Mucosa of stomach (tissue), 1 donor: ENCODE measurements around the gene PATJ.
"Not testable (repeated sequence)": the region's sequence is repeated elsewhere in the genome, so short reads cannot be mapped to it uniquely, and the experiment has no call there.

ENCODE experiments used
- H3K27me3 ChIP-seq: one replicate; pipeline ENCODE4 v1.7.0; 2013; ENCODE audit warnings: mild to moderate bottlenecking, low read length; ENCODE audit not compliant: control insufficient read depth, insufficient read depth
- H3K36me3 ChIP-seq: one replicate; pipeline ENCODE4 v1.7.0; 2013; ENCODE audit warnings: low read length; ENCODE audit not compliant: control insufficient read depth, insufficient read depth
- H3K4me1 ChIP-seq: one replicate; pipeline ENCODE4 v1.7.0; 2013; ENCODE audit warnings: mild to moderate bottlenecking, low read length; ENCODE audit not compliant: control insufficient read depth, insufficient read depth
- H3K4me3 ChIP-seq: one replicate; pipeline ENCODE4 v1.7.0; 2013; ENCODE audit warnings: low read length
- H3K9ac ChIP-seq: one replicate; pipeline ENCODE4 v1.7.0; 2013; ENCODE audit warnings: mild to moderate bottlenecking, low read length, moderate library complexity
- H3K9me3 ChIP-seq: one replicate; pipeline ENCODE4 v1.7.0; 2013; ENCODE audit warnings: mild to moderate bottlenecking, low read length, moderate library complexity; ENCODE audit not compliant: control insufficient read depth
- donor health status: Pancreatic carcinoma.

Gene PATJ

DNA sequence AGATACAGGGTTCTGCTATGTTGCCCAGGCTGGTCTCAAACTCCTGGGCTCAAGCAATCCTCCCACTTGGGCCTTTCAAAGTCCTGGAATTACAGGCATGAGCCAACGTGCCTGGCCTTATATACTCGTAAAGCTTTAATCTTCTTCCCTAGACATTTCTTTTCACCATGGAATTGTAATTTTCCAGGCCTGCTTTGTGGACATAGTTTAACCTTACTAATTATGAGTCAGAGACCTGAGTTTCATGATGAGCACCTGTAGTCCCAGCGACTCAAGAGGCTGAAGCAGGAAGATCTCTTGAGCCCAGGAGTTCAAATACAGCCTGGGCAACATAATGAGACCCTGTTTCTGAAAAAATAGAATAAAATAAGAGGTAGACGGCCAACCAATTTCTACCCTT, 12.3 kb downstream of the PATJ start:
- Histone ChIP-seq H3K9ac (no peak overlapping the region), H3K4me3 (no peak overlapping the region), H3K4me1 (peaks cover 7% of the 10 kb centered on the region), H3K27me3 (no peaks in the 10 kb centered on the region), H3K9me3 (no peaks in the 10 kb centered on the region), H3K36me3 (no peaks in the 10 kb centered on the region)

DNA sequence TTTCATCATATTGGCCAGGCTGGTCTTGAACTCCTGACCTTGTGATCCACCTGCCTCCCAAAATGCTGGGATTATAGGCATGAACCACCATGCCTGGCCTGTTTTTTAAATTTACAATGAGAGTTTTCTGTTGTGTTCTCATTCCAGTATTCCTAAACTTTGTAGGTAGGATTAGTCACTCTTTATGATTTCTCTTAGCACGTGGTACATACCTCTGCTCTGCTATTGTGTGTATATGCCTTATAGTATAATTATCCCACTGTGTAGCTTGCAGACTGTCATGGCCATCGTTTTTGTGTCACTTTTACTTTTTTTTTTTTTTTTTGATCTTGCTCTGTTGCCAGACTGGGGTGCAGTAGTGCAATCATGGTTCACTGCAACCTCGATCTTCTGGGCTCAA, 14.5 kb downstream of the PATJ start:
- no peaks in the 10 kb centered on the region for H3K9me3 ChIP-seq
- H3K36me3 ChIP-seq = no peaks in the 10 kb centered on the region
- peaks cover 7% of the 10 kb centered on the region for H3K4me1 ChIP-seq
- no peaks in the 10 kb centered on the region for H3K27me3 ChIP-seq
- no peak overlapping the region for H3K4me3 ChIP-seq
- no peak overlapping the region for H3K9ac ChIP-seq

DNA sequence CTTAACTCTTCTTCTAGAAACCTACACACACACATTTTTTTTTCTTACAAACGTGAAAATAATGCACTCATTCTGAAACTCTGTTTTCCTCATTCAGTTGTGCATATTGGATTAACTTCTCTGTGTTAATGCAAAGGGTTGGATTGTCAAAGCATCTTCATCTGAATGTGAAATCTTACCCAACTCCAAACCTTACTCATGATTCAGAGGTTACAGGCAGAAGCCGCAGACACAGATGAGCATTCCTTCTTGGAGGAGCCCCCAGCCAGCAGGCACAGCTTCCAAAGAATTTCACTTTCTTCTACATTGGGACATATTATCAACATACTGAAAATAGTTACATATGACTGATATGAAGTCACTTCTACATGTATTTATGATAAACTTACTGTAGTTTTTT, 15.7 kb downstream of the PATJ start:
- Histone ChIP-seq H3K9ac (no peak overlapping the region), H3K9me3 (no peaks in the 10 kb centered on the region), H3K4me1 (peaks cover 3% of the 10 kb centered on the region), H3K4me3 (no peak overlapping the region), H3K27me3 (no peaks in the 10 kb centered on the region), H3K36me3 (no peaks in the 10 kb centered on the region)

DNA sequence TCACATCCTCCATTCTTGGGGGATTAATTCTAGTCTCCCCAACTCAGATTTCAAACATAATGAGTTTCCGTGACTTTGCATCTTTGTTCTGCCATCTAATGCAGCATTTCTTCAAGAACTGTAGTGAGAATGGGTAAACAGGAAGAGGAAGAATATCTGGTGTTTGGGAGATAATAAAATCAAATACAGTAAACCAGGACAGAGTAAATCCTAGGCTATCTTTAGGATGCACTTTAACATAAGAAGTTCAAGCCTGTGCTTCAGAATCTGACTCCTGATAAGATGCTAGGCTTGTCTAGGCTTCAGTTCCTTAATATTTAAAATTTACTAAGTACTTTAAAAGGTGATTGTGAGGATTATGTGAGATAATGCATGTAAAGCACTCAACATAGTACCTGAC, 27.9 kb downstream of the PATJ start:
- no peaks in the 10 kb centered on the region for H3K4me1 ChIP-seq
- no peak overlapping the region for H3K4me3 ChIP-seq
- no peaks in the 10 kb centered on the region for H3K27me3 ChIP-seq
- H3K36me3 ChIP-seq = no peaks in the 10 kb centered on the region
- no peaks in the 10 kb centered on the region for H3K9me3 ChIP-seq
- H3K9ac ChIP-seq = no peak overlapping the region

DNA sequence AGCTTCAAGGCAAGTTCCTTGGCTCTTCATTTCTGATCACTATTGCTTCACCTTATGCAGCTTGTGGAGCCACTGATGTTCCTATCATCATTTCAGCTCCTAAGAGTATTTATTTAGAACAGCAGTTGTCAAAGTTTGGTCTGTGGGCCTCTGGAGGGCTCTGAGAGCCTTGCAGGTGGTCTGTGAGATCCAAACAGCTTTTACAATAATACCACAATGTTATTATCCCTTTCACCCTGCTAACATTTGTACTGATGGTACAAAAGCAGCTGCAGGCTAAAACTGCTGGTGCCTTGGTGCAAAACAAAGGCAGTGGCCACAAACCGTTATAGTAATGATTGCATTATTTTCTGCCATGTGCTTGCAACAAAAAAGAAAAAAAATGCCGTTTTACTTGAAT, 33.8 kb downstream of the PATJ start:
- Histone ChIP-seq H3K9ac (no peak overlapping the region), H3K9me3 (no peaks in the 10 kb centered on the region), H3K36me3 (no peaks in the 10 kb centered on the region), H3K4me3 (no peak overlapping the region), H3K27me3 (no peaks in the 10 kb centered on the region), H3K4me1 (peaks cover 4% of the 10 kb centered on the region)

DNA sequence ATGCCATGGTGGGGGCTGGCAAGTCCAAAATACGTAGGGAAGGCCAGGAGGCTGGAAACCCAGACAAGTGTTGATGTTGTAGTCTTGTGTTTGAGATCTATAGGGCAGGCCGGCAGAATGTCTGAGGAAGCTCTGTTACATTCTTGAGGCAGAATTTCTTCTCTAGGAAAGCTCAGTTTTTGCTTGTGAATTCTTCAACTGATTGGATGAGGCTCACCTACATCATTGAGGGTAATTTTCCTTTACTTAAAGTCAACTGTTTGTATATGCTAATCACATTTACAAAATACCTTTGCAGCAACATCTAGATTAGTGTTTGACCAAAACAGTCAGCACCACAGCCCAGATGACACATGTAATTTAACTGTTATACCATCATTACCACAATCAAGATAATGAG, 37.0 kb downstream of the PATJ start:
- no peak overlapping the region for H3K9ac ChIP-seq
- no peak overlapping the region for H3K4me3 ChIP-seq
- peaks cover 8% of the 10 kb centered on the region for H3K4me1 ChIP-seq
- no peaks in the 10 kb centered on the region for H3K9me3 ChIP-seq
- H3K36me3 ChIP-seq = no peaks in the 10 kb centered on the region
- no peaks in the 10 kb centered on the region for H3K27me3 ChIP-seq

DNA sequence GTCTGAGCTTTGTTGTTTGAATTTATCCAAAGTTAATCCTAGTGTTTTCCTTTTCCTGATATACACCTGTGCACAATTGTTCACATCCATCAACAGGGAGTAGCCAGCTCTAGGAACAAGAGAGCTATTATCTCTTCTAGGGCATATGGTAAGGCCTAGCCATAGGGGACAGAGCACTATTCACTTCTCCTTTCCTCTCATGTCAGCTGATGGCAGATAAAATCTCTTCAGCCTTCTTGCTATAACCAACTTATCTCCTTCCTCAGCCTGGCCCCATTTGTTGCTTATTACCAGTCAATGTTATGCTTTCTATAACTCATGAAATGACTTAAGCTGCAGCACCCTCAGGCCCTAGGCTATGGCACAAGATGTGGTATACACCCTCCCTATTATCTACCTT, 38.9 kb downstream of the PATJ start:
- Histone ChIP-seq H3K27me3 (no peaks in the 10 kb centered on the region), H3K9me3 (no peaks in the 10 kb centered on the region), H3K9ac (no peak overlapping the region)

DNA sequence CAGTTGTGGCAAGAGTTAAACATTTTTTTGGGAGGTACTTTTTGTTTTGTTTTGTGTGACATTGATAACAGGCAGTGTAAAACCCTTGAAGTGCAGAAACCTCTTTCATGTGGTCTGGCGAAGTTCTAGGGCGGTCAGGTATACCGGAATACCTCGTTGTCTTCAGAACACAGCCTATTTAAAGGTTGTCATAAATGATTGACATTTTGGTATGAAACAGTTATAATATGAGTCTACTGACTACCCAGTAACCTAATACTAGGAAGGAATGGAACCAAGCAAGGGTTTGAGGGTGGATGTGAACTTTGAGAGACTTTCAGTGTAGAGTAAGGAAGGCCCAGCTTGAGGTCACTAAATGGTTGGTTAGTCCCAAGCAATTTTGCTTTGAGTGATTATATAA, 40.5 kb downstream of the PATJ start:
- Histone ChIP-seq H3K36me3 (no peaks in the 10 kb centered on the region), H3K9ac (no peak overlapping the region), H3K4me3 (no peak overlapping the region)

More for the DNA sequence above, 38.9 kb downstream of the PATJ start:
- no peaks in the 10 kb centered on the region for H3K36me3 ChIP-seq
- H3K4me1 ChIP-seq = peaks cover 8% of the 10 kb centered on the region
- H3K4me3 ChIP-seq = no peak overlapping the region

DNA sequence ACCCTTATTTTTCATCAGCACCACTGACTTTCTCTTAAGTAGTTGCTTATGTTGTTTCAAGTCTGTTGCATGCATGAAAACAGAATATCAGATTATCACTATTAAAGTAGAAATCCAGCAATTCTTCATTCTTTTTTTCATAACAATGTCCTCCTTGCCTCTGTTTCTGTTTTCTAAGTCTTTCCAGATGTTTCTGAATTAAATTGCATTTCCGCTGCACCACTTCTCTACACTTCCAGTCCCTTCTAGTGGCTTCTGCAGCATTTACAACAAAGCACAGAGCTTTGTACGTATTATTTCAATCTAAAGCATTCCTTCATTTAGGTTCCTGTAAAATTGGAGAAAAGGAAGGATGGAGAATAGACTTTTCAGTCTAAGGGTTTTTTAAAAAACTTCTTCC, 42.4 kb downstream of the PATJ start:
- peaks cover 8% of the 10 kb centered on the region for H3K4me1 ChIP-seq
- H3K36me3 ChIP-seq = no peaks in the 10 kb centered on the region
- no peaks in the 10 kb centered on the region for H3K9me3 ChIP-seq
- H3K9ac ChIP-seq = no peak overlapping the region
- H3K27me3 ChIP-seq = no peaks in the 10 kb centered on the region
- H3K4me3 ChIP-seq = no peak overlapping the region

More for the DNA sequence above, 40.5 kb downstream of the PATJ start:
- Histone ChIP-seq H3K27me3 (no peaks in the 10 kb centered on the region), H3K9me3 (no peaks in the 10 kb centered on the region), H3K4me1 (peaks cover 8% of the 10 kb centered on the region)

DNA sequence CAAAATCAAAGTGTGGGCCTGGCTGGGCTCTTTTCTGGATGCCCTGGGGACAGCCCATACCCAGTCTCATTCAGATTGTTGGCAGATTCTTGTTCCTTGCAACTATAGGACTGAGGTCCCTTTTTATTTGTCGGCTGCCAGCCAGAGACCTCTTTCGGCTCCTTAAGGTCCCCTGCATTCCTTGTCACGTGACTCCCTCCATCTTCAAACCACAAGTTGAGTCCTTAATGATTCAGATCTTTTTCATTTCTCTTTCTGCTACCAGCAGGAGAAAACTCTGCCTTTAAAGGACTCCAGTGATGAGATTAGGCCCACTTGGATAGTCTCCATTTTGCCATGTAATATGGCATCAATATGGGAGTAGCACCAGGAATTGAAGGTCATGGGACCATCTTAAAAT, 48.6 kb downstream of the PATJ start:
- Histone ChIP-seq H3K4me1 (no peaks in the 10 kb centered on the region), H3K4me3 (no peak overlapping the region), H3K9me3 (no peaks in the 10 kb centered on the region), H3K9ac (no peak overlapping the region), H3K36me3 (no peaks in the 10 kb centered on the region), H3K27me3 (no peaks in the 10 kb centered on the region)

DNA sequence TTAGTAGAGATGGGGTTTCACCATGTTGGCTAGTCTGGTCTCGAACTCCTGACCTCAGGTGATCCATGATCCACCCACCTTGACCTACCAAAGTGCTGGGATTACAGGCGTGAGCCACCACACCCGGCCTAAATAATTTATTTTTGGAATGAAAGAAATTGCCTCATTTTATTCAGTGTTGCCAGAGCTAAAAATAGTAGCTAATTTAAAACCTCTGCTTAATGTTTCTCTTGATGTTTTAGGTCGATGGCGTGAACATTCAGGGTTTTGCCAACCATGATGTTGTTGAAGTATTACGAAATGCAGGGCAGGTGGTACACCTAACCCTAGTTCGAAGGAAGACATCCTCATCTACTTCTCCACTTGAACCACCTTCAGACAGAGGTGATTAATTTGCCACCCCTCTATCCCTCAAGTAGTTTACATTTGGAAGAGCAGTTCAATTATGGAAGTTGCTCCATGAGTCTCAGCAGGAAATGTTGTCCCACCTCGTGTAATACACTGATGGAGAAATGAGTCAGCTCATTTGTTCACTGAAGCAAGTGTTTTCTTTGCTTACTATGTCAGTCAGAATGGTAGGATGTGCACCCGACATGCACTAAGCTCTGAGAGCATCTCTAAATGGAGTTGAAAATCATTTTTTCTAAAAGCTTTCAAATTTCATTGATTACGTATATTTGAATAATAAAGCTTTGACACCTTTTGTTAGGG, 54.9 kb downstream of the PATJ start:
- H3K36me3 ChIP-seq = no peaks in the 10 kb centered on the region
- no peaks in the 10 kb centered on the region for H3K9me3 ChIP-seq
- H3K9ac ChIP-seq = no peak overlapping the region
- H3K4me3 ChIP-seq = no peak overlapping the region
- no peaks in the 10 kb centered on the region for H3K27me3 ChIP-seq
- H3K4me1 ChIP-seq = no peaks in the 10 kb centered on the region

DNA sequence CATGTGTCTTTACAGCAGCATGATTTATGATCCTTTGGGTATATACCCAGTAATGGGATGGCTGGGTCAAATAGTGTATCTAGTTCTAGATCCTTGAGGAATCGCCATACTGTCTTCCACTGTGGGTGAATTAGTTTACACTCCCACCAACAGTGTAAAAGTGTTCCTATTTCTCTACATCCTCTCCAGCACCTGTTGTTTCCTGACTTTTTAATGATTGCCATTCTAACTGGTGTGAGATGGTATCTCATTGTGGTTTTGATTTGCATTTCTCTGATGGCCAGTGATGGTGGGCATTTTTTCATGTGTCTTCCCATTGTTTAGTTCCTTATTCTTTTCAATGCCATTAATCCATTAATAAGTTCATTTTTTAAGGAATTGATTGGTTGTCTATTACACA, 58.8 kb downstream of the PATJ start:
- H3K9ac ChIP-seq, H3K36me3 ChIP-seq, H3K4me3 ChIP-seq, H3K4me1 ChIP-seq, H3K9me3 ChIP-seq, H3K27me3 ChIP-seq: not testable (repeated sequence)

DNA sequence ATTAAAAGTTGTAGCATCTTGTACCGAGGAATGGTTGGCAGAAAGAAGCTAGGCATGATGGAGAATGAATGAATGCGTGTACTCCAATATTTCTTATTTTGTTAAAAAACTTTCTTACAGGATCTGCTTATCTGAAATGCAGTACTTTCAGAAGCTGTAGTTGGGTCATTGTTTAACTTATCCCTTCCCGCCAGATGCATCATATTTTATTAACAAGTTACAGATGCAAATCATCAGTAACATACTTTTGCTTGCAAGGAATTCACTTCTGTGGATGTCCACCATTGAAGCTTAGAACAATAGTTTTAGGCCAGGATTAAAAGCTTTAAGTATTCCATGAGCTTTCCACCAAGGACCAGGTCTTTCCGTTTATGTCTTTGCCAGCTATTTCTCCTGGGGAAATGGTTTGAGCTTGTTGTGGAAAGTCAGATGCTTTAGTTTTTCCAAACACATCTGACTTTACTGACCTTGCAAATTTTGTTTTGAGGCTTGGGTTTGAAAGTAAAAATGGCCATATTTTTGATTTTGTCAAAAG, 65.4 kb downstream of the PATJ start:
- no peaks in the 10 kb centered on the region for H3K9me3 ChIP-seq
- no peak overlapping the region for H3K9ac ChIP-seq

More for the DNA sequence above, 65.4 kb downstream of the PATJ start:
- H3K4me1 ChIP-seq = no peaks in the 10 kb centered on the region
- H3K4me3 ChIP-seq = no peak overlapping the region
- no peaks in the 10 kb centered on the region for H3K36me3 ChIP-seq
- H3K27me3 ChIP-seq = no peaks in the 10 kb centered on the region
